GM18502 (cell line): ENCODE results near the gene TMEM183A.

Experiments
- ATAC-seq: cut with Tn5 transposase; IDR thresholded peaks from one replicate; pipeline ENCODE4 v1.9.1; 2021; ENCODE audit warnings: mild to moderate bottlenecking; ENCODE audit not compliant: unreplicated experiment, poor library complexity

Gene TMEM183A

DNA sequence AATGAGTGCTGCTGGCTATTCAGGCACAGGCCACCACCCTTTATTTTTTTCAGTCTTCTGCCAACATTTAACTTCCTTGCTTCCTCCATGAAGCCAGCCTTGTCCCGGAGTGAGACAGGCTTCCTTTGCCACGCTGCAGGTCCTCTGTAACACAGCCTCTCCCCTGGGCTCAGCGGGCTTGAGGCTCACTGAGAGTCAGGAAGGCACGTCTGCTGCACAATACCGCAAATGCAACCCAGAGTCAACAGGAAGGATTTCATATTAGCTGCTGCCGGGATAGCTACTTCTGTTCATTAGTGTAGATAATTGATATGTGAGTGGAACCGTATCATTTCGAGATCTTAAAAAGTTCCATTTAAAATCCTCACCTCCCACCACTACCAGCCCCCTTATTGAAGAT is 56.1 kb downstream of the TMEM183A start:
- no peak for ATAC-seq

DNA sequence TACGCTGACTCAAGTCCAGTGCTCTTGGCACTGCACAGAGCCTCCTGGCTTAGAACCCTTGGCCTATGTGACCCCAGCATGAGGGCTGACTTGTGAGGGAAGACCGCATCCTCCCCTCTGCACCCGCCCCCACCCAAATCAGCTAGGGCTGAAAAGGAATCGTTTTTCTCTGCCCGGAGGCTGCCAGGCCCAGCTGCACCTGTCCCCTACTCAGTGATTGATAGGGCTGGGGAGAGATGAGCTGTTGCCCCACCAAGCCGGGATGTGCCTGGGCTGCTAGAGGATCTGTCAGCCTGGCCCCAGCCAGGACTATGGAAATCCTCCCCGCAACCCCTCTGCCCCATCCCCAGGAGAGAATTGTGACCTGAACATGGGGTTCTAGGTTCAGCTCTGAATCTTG is 58.0 kb downstream of the TMEM183A start:
- no peak for ATAC-seq

DNA sequence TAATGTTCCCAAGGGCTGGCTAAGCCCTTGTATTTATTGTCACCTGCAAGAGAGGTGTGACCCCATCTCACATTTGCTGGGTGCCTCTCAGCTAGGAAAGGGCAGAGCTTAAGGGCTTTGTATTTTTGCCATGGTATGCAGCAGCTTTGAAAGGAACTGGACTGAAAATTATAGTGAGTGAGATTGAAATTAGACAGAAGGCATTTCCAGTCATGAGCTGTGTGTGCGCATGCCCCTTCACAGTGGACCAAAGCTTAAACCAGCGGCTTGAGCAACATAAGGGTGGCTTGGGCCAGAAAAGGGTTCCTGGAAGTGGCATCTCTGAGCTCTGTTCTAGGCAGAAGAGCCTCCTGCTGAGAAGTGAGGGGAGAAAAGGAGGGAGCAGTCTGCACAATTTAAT is 58.8 kb downstream of the TMEM183A start:
- ATAC-seq: no peak

DNA sequence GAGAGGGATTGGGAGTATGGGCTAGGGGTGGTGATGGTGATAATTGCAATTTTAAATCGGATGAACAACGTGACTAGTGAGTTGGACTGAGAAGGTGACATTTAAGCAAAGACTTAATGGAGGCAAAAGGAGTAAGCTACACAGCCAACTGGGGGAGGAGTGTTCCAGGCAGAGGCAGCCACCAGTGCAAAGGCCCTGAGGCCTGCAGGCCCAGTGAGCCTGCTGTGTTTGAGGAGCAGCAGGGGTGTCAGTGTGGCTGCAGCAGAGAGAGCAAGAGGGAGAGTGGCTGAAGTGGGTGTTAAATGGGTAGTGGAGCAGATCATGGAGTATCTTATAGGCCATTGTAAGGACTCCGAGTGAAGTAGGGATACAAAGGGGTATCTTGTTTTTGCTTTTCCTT is 59.8 kb downstream of the TMEM183A start:
- ATAC-seq: no peak

DNA sequence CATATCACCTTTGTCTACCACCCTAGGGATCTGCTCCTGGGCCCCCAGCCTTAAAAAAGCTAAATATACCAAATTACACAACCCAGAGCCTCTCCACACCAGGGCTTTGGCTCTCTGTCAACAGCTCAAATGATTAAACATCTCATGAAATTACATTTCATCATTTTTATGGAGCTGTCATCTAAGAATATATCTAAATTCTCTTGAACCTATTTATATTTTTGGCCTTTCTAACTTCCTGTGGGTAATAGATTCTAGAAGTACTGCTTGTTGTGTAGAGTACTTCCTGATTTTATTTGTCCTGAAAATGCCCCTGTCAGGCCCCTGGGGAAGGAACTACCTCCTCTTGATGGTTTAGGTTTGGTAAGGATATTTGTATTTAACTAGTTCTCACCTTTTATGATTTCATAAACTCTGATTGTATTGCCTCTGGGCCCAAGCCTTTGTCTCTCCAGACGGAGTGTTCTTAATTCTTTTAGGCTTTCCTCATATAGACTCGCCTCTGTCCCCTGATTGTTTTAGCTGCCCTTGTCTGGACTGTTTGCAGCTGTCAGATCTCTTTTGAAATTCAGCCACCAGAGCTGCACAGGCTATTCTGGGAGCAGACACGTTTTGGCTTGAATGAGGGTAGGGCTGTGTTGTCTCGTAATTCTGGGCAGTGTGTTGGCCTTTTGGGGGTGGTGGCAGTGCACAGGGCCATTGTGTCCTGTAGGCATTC is 62.0 kb downstream of the TMEM183A start:
- no peak for ATAC-seq

DNA sequence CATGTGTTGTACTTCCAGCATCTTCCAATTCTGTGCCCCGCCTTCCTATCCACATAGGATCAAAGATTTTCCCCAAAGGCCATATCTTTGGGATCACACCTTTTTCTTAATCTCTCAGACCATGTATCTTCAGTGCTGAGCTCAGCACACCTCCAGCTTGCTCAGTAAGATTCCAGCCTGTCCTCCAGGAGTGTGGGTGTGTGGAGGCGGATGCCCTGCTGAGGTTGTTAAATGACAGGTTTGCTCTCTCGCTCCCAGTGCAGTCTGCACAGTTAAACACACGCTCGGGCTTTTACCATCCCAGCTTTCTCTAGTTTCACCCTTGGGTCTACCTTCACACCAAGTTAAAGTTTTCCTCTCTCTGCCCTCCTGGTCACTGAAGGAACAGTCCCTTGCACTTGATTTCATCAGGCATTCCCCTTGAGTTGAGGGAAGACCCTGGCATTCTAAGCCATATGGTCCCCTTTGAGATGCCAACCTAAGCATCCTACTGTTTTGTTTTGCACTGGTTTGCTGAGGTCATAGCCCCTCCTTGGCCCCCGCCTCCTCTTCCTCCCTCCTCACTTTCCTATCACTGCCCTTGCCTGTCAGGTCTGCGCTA is 64.9 kb downstream of the TMEM183A start:
- no peak for ATAC-seq

DNA sequence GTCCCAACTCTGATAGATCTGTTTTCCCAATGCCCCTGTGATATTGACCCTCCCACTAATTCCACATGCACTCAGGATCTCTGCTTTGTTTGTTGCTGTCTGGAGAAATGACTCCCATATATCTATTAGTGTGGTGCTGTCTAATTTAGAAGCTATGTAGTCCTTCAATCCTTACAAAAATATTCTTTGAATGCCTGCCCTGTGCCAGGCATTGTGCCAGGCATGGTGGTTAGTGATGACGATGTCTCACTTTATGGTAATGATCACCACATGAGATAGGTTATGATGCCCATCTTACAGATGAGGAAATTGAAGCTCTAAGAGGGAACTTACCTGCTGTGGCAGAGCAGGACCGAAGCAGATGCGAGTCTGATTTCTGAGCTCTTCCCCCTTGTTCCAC is 65.7 kb downstream of the TMEM183A start:
- ATAC-seq: no peak

DNA sequence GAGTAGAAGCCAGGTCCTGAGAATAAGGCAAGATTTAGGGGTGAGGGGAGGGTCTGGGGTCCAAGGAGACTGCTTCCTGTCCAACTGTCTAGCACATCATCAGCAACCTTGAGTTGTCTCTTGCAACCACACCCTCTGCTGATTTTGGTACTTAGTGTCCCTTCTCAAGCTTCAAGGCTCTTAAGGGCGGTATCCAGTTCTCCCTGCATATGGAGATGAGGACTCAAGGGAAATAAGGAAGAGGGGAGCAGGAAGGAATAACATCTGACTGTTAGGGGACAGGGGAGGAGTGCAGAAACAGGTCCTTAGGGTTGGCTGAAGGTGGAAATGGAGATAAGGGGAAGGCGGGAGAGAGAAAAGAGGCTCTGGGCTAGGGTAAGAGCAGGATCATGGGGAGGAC is 66.3 kb downstream of the TMEM183A start:
- ATAC-seq: no peak
